NCI-H1930 (cell line): ENCODE data around the gene CDIPT.

Experiments used
- DNase-seq, 2 experiments: peaks; one replicate each; lab custom pipeline; 2025; lab: John Stamatoyannopoulos, UW

CDIPT gene

GRCh38 chr16:29809850-29810698, 53.0 kb downstream of the CDIPT start:
- no peak for DNase-seq

- no peak for DNase-seq
These were observed 53.8 kb downstream of the CDIPT start for GRCh38 chr16:29809031-29809747.
